IPS-18a (cell line): Measurements from ENCODE around the gene OR6C2.
"Not testable (repeated sequence)": the region's sequence is repeated elsewhere in the genome, so short reads cannot be mapped to it uniquely, and the experiment has no call there.

Experiments used
- H3K27ac ChIP-seq: one replicate; pipeline ENCODE4 v1.5.1; 2013; ENCODE audit warnings: low read length
- H3K27me3 ChIP-seq: one replicate; pipeline ENCODE4 v1.6.1; 2013; ENCODE audit warnings: mild to moderate bottlenecking, low read length; ENCODE audit not compliant: control insufficient read depth, insufficient read depth
- H3K36me3 ChIP-seq: one replicate; pipeline ENCODE4 v1.6.1; 2013; ENCODE audit warnings: low read depth, low read length; ENCODE audit not compliant: control insufficient read depth
- H3K4me1 ChIP-seq: one replicate; pipeline ENCODE4 v1.6.1; 2013; ENCODE audit warnings: low read depth, low read length; ENCODE audit not compliant: control insufficient read depth
- H3K4me3 ChIP-seq: one replicate; pipeline ENCODE4 v1.5.1; 2013; ENCODE audit warnings: low read length
- H3K9ac ChIP-seq: one replicate; pipeline ENCODE4 v1.6.1; 2013; ENCODE audit warnings: mild to moderate bottlenecking, low read length, moderate library complexity
- H3K9me3 ChIP-seq: one replicate; pipeline ENCODE4 v1.6.1; 2013; ENCODE audit warnings: low read depth, low read length; ENCODE audit not compliant: control insufficient read depth

OR6C2 gene

DNA sequence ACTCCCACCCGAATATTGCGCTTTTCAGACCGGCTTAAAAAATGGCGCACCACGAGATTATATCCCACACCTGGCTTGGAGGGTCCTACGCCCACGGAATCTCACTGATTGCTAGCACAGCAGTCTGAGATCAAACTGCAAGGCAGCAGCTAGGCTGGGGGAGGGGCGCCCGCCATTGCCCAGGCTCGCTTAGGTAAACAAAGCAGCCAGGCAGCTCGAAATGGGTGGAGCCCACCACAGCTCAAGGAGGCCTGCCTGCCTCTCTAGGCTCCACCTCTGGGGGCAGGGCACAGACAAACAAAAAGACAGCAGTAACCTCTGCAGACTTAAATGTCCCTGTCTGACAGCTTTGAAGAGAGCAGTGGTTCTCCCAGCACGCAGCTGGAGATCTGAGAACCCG, 40.4 kb downstream of the OR6C2 start:
- not testable (repeated sequence) for H3K4me3 ChIP-seq, H3K27me3 ChIP-seq, H3K4me1 ChIP-seq, H3K9me3 ChIP-seq, H3K9ac ChIP-seq, H3K36me3 ChIP-seq, H3K27ac ChIP-seq

GRCh38 chr12:55492078-55492477, 48.2 kb downstream of the OR6C2 start, which contains the start of gene OR6C68:
OR6C68 (plus strand) TSS chr12:55492378; CDS start chr12:55492378, 0 bp downstream.
- Histone ChIP-seq H3K27ac (no peak within 1 kb of the TSS), H3K9me3 (no peaks in the 10 kb centered on the region), H3K27me3 (no peaks in the 10 kb centered on the region), H3K4me1 (no peaks in the 10 kb centered on the region), H3K36me3 (no peaks in the 10 kb centered on the region), H3K9ac (no peak within 1 kb of the TSS), H3K4me3 (no peak within 1 kb of the TSS)

GRCh38 chr12:55495490-55495889, 51.6 kb downstream of the OR6C2 start:
- no peaks in the 10 kb centered on the region for H3K27me3 ChIP-seq
- H3K4me3 ChIP-seq, result no peak overlapping the region
- no peak overlapping the region for H3K27ac ChIP-seq

GRCh38 chr12:55499231-55499630, 55.4 kb downstream of the OR6C2 start:
- Histone ChIP-seq H3K36me3 (no peaks in the 10 kb centered on the region), H3K9me3 (no peaks in the 10 kb centered on the region), H3K27ac (no peak overlapping the region), H3K27me3 (no peaks in the 10 kb centered on the region), H3K4me1 (no peaks in the 10 kb centered on the region), H3K4me3 (no peak overlapping the region), H3K9ac (no peak overlapping the region)

More at GRCh38 chr12:55495490-55495889, 51.6 kb downstream of the OR6C2 start:
- Histone ChIP-seq H3K9ac (no peak overlapping the region), H3K36me3 (no peaks in the 10 kb centered on the region), H3K9me3 (no peaks in the 10 kb centered on the region), H3K4me1 (no peaks in the 10 kb centered on the region)

DNA sequence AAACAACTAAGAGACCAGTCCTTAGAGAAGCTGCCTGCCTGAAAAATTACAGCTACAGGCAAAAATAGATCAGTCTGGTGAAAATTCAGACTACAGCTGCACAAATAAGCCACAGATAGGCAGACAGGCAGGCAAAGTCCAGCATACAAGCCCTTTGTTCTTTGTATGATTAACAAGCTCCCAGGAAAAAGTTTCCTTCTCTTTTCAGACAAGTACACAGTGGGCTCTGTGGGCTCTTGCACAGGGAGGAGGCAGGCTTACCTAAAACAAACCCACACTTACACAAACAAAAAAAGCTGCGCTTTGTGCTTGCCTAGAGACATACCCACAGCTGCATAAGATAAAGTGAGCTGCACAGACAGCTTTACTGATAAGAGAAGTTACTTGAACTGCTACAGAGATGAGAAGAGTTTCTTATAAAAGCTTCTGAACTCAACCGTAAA, 56.0 kb downstream of the OR6C2 start:
- no peaks in the 10 kb centered on the region for H3K36me3 ChIP-seq
- no peaks in the 10 kb centered on the region for H3K9me3 ChIP-seq
- H3K9ac ChIP-seq, result no peak overlapping the region
- no peaks in the 10 kb centered on the region for H3K4me1 ChIP-seq
- H3K27me3 ChIP-seq, result no peaks in the 10 kb centered on the region
- no peak overlapping the region for H3K27ac ChIP-seq
- no peak overlapping the region for H3K4me3 ChIP-seq

- Histone ChIP-seq H3K36me3 (no peaks in the 10 kb centered on the region), H3K9me3 (no peaks in the 10 kb centered on the region), H3K9ac (no peak overlapping the region), H3K4me3 (no peak overlapping the region), H3K4me1 (no peaks in the 10 kb centered on the region), H3K27me3 (no peaks in the 10 kb centered on the region), H3K27ac (no peak overlapping the region)
Observed at GRCh38 chr12:55501601-55502000, 57.7 kb downstream of the OR6C2 start.
